GM21423 (cell line): ENCODE results near the gene CALCOCO1.
"Not testable (repeated sequence)": the region's sequence is repeated elsewhere in the genome, so short reads cannot be mapped to it uniquely, and the experiment has no call there.

Experiments used
- ATAC-seq: cut with Tn5 transposase; IDR thresholded peaks from one replicate; pipeline ENCODE4 v1.9.1; 2021; ENCODE audit warnings: mild to moderate bottlenecking, moderate library complexity; ENCODE audit not compliant: unreplicated experiment

Gene CALCOCO1

GRCh38 chr12:53699678-53700025, 27.6 kb downstream of the CALCOCO1 start:
- ATAC-seq, result no peak

- no peak for ATAC-seq
Measured at GRCh38 chr12:53698948-53699677, 28.1 kb downstream of the CALCOCO1 start.

GRCh38 chr12:53696655-53697331, 30.5 kb downstream of the CALCOCO1 start:
- ATAC-seq, result no peak

- peak; percentile 48 for ATAC-seq
Measured at GRCh38 chr12:53696285-53696654, 31.0 kb downstream of the CALCOCO1 start.

GRCh38 chr12:53695152-53696145, 31.8 kb downstream of the CALCOCO1 start:
- no peak for ATAC-seq

- no peak for ATAC-seq
Measured at GRCh38 chr12:53694756-53695151, 32.5 kb downstream of the CALCOCO1 start.

GRCh38 chr12:53688134-53688533, 39.1 kb downstream of the CALCOCO1 start:
- no peak for ATAC-seq

GRCh38 chr12:53686436-53686835, 40.8 kb downstream of the CALCOCO1 start:
- no peak for ATAC-seq

GRCh38 chr12:53684654-53685220, 42.5 kb downstream of the CALCOCO1 start:
- no peak for ATAC-seq

GRCh38 chr12:53683983-53684382, 43.3 kb downstream of the CALCOCO1 start:
- no peak for ATAC-seq

- ATAC-seq, result no peak
Measured at GRCh38 chr12:53683494-53683893, 43.8 kb downstream of the CALCOCO1 start.

GRCh38 chr12:53680061-53680460, 47.2 kb downstream of the CALCOCO1 start:
- not testable (repeated sequence) for ATAC-seq

GRCh38 chr12:53677800-53678148, 49.5 kb downstream of the CALCOCO1 start:
- no peak for ATAC-seq

- ATAC-seq, result no peak
Measured at GRCh38 chr12:53677016-53677799, 50.0 kb downstream of the CALCOCO1 start.

GRCh38 chr12:53676656-53677015, 50.6 kb downstream of the CALCOCO1 start:
- no peak for ATAC-seq

GRCh38 chr12:53675701-53676607, 51.3 kb downstream of the CALCOCO1 start, which contains the start of gene ATP5MC2:
TSS of gene ATP5MC2 (minus strand) at chr12:53676083. CDS start at chr12:53672614, 3,469 bp downstream.
- ATAC-seq, result peak; percentile 96

- no peak for ATAC-seq
Measured at GRCh38 chr12:53674977-53675700, 52.1 kb downstream of the CALCOCO1 start.

GRCh38 chr12:53670971-53671370, 56.3 kb downstream of the CALCOCO1 start:
- no peak for ATAC-seq

- ATAC-seq, result no peak
Measured at GRCh38 chr12:53670308-53670707, 56.9 kb downstream of the CALCOCO1 start.
